GM19043 (cell line): ENCODE results near the gene GRIP2.

Source experiments
- ATAC-seq: cut with Tn5 transposase; IDR thresholded peaks from one replicate; pipeline ENCODE4 v1.9.1; 2021; ENCODE audit warnings: low read depth; ENCODE audit not compliant: unreplicated experiment

Gene GRIP2

GRCh38 chr3:14488286-14489041 is 51.7 kb downstream of the GRIP2 start:
- no peak for ATAC-seq

DNA sequence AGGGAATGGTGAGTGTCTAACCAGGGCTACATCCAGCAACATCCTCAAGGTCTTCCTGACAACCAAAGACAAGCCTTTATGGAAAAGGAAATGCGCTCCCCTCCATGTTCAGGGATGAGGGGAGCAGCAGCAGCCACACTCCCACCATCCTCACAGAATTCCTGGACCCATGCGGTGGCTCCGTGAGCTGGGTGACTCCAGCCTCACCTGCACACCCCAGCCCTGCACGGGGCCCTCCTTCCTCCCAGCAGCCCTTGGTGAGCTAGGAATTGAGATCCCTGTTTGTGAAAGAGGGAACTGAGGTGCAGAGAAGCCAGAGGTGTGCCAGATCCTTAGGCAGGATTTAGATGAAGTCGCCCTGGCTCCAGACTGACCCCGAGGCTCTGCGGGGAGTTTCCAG is 52.3 kb downstream of the GRIP2 start:
- ATAC-seq = no peak

DNA sequence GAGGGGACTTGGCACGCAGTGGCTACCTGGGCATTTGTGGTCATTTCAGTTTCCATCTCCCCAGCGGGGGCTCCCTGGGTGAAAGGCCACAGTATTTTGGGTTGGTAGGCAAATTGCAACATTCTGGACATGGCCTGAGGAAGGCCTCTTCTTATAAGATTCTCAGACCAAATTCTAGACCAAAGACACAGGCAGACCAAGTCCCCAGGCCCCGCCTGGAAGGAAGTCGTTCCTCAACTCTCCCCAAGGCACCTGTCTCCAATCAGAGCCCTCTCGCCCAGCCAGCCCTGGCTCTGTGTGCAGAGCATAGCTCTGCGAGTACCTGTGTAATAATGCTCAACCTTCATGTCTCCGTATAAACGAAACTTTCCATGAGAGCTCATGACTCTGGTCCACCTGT is 53.1 kb downstream of the GRIP2 start:
- ATAC-seq = no peak

- ATAC-seq = no peak
Measured at GRCh38 chr3:14486460-14486859, 53.7 kb downstream of the GRIP2 start.

- no peak for ATAC-seq
Measured at GRCh38 chr3:14485981-14486380, 54.2 kb downstream of the GRIP2 start.

DNA sequence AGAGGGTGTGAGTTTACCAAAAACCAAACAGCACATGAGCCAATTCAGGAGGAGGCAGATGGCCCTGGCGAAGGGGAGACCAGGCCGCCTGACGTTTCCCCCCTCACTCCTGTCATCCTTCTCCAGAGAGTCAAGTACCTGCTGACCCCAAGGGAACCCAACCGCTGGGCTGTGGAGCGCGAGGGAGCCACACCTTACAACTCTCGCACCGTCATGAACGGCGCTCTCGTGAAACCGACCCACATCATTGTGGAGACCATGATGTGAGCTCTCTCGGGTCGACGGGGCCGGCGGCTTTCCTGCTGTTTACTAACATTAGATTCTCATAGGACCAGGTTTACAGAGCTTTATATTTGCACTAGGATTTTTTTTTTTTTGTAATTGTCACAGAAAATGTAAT is 55.4 kb downstream of the GRIP2 start:
- no peak for ATAC-seq

GRCh38 chr3:14483286-14483685 is 56.9 kb downstream of the GRIP2 start:
- ATAC-seq = no peak

GRCh38 chr3:14482271-14482721 is 57.8 kb downstream of the GRIP2 start:
- ATAC-seq = no peak

GRCh38 chr3:14481646-14482036 is 58.5 kb downstream of the GRIP2 start:
- ATAC-seq = no peak

GRCh38 chr3:14481018-14481645 is 59.0 kb downstream of the GRIP2 start:
- ATAC-seq = no peak

- ATAC-seq = no peak
Measured at GRCh38 chr3:14480207-14481017, 59.7 kb downstream of the GRIP2 start.

DNA sequence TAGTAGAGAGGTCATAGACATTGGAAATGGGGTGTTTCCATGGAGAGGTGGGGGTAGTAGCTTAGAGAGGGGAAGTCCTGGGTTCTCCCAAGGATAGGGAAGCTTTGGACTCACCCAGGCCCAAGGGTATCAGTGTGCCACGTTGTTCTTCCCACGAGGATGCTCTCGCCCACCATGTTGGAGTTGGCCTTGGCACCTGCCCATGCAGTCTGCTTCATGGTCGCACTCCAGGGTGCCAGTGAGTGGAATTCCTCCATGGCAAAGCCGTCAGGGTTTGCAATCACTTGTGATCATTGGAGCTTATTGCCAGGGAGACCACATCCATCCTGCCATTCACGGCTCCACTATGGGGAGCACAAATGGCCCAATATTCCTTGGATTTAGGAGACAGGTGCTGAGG is 60.6 kb downstream of the GRIP2 start:
- ATAC-seq = no peak

GRCh38 chr3:14478956-14479550 is 61.1 kb downstream of the GRIP2 start:
- no peak for ATAC-seq

- ATAC-seq = no peak
Measured at GRCh38 chr3:14477311-14477935, 62.7 kb downstream of the GRIP2 start.

GRCh38 chr3:14476583-14477265 is 63.4 kb downstream of the GRIP2 start:
- ATAC-seq = no peak

DNA sequence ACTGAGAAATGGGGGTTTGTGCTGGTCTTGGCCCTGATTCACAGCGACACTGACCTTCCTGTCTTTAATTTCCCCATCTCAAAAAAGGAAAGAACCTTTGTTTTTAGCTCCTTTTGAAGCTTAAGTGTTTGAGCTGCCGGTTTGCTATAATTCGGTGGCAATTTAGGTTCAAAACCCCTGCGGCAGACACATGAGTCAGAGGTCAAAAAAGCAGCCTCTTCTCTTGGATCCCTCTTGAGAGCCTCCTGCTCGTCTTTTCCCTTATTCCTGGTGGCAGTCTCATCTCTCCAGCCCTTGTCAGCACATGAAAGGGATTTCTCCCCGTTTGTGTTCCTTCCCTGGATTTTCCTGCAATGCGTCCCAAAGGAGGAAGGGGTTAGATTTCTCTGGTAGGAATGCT is 64.5 kb downstream of the GRIP2 start:
- ATAC-seq = no peak

DNA sequence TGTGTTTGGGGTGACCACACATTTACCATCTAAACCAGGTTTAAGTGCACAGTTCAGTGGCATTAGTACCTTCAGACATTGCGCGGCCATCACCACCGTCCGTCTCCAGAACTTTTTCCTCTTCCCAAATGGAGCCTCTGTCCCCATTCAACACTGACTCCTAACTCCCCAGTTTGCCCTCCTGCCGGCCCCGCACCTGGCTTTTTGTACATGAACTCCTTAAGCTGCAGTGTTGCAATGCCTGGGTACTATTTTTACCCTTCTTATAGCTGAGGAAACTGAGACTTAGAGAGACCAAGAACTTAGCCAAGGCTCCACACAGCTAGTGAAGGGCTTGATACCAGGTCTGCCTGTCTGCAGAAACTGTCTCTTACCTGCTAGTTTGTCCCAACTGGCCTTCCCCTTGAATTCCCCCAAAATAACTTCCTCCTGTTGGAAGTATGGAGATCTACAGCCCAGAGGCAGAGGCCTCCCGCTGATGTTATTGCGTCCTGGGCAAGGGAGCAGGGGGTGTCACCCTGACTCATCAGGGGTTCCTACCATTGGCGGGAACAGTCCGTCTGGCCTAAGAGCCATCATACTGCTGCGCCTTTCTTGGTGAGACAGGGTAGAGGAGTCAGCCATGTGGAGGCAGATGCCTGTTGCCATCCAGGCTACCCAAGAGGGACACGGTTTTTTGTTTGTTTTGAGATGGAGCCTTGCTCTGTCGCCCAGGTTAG is 65.6 kb downstream of the GRIP2 start:
- no peak for ATAC-seq

DNA sequence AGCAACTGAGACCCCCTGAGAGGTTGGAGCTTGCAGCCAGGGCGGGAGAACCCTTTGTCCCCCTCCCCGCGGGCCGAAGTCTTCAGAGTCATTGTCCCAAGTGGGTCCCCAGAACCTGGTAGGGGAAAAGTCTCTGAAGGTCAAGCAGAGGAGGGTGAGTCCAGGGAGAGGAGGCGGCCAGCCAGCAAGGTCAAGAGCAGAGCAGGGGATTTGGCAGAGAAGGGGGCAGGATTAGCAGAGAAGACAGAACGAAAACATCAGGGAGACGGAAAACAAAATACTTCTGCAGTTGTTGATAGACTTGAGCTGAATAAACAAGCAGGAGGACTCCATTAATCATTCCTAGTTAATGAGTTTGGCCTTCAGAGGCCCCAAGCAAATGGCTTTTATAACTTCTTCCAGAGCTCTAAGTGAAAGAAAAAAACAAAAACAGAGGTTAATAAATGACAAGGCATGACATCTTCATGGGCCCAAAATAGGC is 66.7 kb downstream of the GRIP2 start:
- no peak for ATAC-seq
